Measurements from ENCODE around the gene CYP4V2.
"Not testable (repeated sequence)": the region's sequence is repeated elsewhere in the genome, so short reads cannot be mapped to it uniquely, and the experiment has no call there.

Gene CYP4V2

GRCh38 chr4:186236126-186236525 is 44.8 kb downstream of the CYP4V2 start:
- DNase-seq: no peak

GRCh38 chr4:186240452-186240847 is 49.1 kb downstream of the CYP4V2 start:
- DNase-seq: no peak

GRCh38 chr4:186240848-186241491 is 49.6 kb downstream of the CYP4V2 start:
- DNase-seq: no peak

GRCh38 chr4:186241616-186242015 is 50.2 kb downstream of the CYP4V2 start:
- no peak for DNase-seq

- DNase-seq: not testable (repeated sequence)
Observed at GRCh38 chr4:186242031-186242430, 50.7 kb downstream of the CYP4V2 start.

GRCh38 chr4:186243331-186243730 is 52.0 kb downstream of the CYP4V2 start:
- no peak for DNase-seq

GRCh38 chr4:186244835-186245234 is 53.5 kb downstream of the CYP4V2 start:
- DNase-seq: no peak

- not testable (repeated sequence) for DNase-seq
Observed at GRCh38 chr4:186247062-186247752, 55.8 kb downstream of the CYP4V2 start.

GRCh38 chr4:186248643-186249042 is 57.3 kb downstream of the CYP4V2 start:
- DNase-seq: no peak

GRCh38 chr4:186249785-186250754 is 58.7 kb downstream of the CYP4V2 start:
- no peak for DNase-seq

- no peak for DNase-seq
Observed at GRCh38 chr4:186250760-186251159, 59.4 kb downstream of the CYP4V2 start.

GRCh38 chr4:186255122-186255521 is 63.8 kb downstream of the CYP4V2 start:
- DNase-seq: no peak

- DNase-seq: no peak
Observed at GRCh38 chr4:186258216-186258811, 66.9 kb downstream of the CYP4V2 start.

- DNase-seq: no peak
Observed at GRCh38 chr4:186260117-186260503, 68.7 kb downstream of the CYP4V2 start.

Data from eye (tissue), 1 donor.